Islet precursor cell (in vitro differentiated cells): ENCODE measurements around the gene BRIP1.
"Not testable (repeated sequence)": the region's sequence is repeated elsewhere in the genome, so short reads cannot be mapped to it uniquely, and the experiment has no call there.

Experiments
- DNase-seq: peaks from one replicate; pipeline ENCODE4 v3.0.0-alpha.2; 2018

Gene BRIP1

DNA sequence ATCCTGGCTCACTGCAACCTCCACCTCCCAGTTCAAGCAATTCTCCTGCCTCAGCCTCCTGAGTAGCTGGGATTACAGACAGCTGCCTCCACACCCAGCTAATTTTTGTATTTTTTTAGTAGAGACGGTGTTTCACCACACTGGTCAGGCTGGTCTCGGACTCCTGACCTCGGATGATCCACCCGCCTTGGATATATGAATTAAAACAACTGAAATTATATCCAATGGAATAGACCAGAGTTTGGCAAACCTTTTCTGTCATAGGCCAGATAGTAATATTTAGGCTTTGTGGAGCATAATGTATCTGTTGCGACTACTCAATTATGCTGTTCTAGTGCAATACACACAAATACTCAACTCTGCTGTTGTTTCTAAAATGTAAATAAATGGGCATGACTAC lies 178.5 kb downstream of the BRIP1 start:
- DNase-seq, result no peak

DNA sequence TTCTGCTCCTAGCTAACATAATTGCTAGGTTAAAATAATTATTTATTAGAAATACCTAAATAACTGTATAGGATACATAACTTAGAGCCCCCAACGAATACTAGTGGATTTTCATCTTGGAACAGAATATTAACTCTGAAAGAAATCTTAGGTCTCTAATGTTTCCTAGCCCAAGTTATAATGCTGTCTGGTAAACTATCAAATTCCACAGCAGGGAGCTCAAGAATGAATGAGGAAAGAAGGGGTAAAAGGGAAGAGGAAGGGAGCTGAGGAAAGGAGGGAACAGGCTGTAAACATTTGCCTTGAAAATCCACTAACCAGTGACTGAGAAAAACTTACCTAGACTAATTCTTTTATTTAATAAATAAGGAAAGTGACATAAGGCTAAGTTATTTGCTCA lies 179.2 kb downstream of the BRIP1 start:
- DNase-seq, result no peak

DNA sequence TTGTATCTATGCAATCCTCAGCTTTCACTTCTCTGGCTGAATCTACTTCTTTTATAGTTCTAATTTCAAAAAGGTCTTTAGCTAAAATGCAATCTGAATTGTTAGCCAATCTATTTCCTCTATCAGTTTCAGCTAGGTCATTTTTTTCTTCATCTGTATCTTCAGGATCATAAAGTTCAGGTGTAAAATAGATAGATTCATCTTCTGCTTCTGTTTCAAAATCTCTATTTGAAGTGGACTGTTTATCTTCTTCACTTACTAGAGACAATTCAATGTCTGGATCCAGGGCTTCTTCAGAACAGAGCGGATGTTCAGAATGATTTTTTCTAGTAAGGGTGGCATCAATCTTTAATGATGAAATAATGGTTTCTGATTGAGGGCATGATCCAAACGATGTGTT lies 179.9 kb downstream of the BRIP1 start:
- no peak for DNase-seq

DNA sequence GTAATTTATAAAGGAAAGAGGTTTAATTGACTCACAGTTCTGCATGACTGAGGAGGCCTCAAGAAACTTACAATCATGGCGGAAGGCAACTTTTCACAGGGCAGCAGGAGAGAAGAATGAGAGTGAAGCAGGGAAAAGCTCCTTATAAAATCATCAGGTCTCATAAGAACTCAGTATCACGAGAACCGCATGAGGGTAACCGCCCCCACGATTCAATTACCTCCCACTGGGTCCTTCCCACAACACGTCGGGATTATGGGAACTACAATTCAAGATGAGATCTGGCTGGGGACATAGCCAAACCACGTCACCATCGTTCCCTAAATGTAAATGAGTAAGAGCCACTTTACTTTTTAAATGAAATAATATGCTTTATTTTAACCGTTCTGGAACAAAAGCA lies 182.4 kb downstream of the BRIP1 start:
- DNase-seq, result no peak

DNA sequence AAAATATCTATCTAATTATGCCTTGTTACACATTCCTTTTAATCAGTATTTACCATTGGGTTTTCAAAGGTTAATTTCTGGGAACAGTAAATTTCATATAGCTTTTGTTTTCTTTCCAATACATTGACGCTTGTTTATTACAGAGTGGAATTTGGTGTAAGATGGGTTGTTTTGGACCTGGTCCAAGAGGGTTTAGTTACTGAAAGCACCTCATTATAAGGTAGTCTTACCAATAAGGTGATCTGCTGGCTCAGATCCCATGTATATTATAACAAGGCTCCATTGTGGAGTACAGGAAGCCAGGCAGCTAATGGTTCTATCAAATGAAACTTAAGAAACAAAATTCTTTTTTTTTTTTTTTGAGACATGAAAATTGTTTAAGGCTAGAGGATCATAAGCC lies 185.0 kb downstream of the BRIP1 start:
- DNase-seq, result no peak

DNA sequence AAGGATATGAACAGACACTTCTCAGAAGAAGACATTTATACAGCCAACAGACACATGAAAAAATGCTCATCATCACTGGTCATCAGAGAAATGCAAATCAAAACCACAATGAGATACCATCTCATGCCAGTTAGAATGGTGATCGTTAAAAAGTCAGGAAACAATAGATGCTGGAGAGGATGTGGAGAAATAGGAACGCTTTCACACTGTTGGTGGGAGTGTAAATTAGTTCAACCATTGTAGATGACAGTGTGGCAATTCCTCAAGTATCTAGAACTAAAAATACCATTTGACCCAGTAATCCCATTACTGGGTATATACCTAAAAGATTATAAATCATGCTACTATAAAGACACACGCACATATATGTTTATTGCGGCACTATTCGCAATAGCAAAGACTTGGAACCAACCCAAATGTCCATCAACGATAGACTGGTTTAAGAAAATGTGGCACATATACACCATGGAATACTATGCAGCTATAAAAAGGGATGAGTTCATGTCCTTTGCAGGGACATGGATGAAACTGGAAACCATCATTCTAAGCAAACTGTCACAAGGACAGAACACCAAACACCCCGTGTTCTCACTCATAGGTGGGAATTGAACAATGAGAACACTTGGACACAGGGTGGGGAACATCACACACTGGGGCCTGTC lies 186.0 kb downstream of the BRIP1 start:
- DNase-seq, result not testable (repeated sequence)

DNA sequence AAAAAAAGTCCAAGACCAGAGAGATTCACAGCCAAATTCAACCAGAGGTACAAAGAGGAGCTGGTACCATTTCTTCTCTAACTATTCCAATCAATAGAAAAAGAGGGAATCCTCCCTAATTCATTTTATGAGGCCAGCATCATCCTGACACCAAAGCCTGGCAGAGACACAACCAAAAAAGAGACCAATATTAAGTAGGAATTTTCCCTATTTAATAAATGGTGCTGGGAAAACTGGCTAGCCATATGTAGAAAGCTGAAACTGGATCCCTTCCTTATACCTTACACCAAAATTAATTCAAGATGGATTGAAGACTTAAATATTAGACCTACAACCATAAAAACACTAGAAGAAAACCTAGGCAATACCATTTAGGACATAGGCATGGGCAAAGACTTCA lies 186.8 kb downstream of the BRIP1 start:
- not testable (repeated sequence) for DNase-seq

DNA sequence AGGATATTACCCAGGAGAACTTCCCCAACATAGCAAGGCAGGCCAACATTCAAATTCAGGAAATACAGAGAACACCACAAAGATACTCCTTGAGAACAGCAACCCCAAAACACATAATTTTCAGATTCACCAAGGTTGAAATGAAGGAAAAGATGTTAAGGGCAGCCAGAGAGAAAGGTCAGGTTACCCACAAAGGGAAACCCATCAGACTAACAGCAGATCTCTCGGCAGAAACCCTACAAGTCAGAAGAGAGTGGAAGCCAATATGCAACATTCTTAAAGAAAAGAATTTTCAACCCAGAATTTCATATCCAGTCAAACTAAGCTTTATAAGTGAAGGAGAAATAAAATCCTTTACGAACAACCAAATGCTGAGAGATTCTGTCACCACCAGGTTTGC lies 188.7 kb downstream of the BRIP1 start:
- not testable (repeated sequence) for DNase-seq

DNA sequence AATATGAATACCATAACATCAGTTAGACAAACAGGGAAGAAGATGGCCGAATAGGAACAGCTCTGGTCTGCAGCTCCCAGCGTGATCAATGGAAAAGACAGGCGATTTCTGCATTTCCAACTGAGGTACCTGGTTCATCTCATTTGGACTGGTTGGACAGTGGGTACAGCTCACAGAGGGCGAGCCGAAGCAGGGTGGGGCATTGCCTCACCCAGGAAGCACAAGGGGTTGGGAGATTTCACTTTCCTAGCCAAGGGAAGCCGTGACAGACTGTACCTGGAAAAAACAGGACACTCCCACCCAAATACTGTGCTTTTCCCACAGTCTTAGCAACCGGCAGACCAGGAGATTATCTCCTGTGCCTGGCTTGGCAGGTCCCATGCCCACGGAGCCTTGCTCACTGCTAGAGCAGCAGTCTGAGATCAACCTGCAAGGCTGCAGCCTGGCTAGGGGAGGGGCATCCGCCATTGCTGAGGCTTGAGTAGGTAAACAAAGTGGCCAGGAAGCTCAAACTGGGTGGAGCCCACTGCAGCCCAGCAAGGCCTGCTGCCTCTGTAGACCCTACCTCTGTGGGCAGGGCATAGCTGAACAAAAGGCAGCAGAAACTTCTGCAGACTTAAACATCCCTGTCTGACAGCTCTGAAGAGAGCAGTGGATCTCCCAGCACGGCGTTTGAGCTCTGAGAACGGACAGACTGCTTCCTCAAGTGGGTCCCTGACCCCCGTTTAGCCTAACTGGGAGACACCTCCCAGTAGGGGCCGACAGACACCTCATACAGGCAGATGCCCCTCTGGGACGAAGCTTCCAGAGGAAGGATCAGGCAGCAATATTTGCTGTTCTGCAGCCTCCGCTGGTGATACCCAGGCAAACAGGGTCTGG lies 190.1 kb downstream of the BRIP1 start:
- DNase-seq, result not testable (repeated sequence)

DNA sequence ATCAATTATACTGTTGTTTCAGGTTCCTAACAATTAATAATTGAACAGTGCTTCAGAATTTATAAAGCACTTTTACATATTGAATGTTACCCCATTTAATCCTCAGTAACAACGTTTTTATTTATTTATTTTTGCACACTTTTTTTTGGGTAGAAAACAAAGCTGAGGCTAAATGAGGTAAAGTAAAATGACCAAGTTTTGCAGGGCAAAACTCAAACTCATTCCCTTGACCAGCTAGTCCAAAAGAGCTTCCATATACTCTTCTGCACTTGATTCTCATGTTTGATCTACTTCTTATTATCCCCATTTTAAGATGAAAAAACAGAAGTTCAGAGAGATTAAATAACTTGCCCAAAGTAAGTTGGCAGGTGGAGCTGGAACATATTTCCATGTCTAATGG lies 191.2 kb downstream of the BRIP1 start:
- DNase-seq, result no peak

DNA sequence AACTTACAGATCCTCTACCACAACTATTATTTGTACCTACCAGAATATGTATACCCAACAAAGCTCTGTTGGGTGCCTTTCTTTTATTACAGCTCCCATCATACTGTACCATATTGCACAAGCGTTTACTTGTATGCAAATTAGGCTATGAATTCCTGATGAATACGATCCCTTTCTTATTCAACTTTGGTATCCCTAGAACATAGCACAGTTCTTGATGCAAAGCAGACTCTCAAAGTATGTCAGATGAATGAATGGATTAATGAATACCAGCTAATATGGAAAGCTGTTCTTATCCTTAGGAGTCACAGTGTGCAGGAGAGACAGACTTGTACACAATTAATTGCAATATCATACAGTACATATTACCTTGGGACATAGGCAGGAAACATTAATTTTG lies 192.6 kb downstream of the BRIP1 start:
- DNase-seq, result no peak

DNA sequence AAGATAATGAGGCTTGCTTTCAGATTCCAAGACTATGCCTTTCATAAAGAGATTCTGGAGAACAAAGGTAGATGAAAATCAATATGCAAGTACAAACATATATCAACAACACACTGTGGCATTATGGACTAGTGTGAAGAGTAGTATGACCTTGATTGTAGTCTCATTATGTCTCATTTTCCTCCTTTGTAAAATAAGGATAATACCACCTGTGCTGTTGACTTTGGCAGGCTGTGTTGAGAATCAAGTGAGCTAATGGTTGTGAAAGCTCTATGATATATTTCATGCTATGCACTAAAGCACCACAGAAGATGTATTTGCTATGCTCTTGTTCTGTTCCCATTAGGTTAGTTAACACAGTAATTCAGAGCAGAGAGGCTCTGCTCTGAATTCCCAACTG lies 193.8 kb downstream of the BRIP1 start:
- no peak for DNase-seq

DNA sequence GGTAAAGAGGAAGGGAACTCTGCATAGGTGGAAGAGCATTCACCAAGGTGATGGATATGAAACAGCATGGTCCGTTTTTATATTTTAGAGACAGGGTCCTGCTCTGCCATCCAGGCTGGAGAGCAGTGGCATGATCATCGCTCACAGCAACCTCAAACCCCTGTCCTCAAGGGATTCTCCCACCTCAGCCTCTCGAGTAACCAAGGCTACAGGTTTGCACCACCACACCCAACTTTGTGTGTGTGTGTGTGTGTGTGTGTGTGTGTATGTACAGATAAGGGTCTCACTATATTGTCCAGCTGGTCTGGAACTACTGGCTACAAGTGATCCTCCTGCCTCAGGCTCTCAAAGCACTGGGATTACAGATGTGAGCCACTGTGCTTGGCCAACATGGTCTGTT lies 194.8 kb downstream of the BRIP1 start:
- no peak for DNase-seq

DNA sequence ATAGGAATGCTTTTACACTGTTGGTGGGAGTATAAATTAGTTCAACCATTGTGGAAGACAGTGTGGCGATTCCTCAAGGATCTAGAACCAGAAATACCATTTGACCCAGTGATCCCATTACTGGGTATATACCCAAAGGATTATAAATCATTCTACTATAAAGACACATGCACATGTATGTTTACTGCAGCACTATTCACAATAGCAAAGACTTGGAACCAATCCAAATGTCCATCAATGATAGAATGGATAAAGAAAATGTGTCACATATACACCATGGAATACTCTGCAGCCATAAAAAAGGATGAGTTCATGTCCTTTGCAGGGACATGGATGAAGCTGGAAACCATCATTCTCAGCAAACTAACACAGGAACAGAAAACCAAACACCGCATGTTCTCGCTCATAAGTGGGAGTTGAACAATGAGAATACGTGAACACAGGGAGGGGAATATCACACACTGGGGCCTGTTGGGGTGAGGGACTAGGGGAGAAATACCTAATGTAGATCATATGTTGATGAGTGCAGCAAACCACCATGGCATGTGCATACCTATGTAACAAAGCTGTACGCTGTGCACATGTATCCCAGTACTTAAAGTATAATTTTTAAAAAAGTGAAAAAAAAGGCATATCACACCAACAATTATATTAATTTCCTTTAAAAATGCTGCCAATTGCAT lies 196.8 kb downstream of the BRIP1 start:
- DNase-seq, result not testable (repeated sequence)

DNA sequence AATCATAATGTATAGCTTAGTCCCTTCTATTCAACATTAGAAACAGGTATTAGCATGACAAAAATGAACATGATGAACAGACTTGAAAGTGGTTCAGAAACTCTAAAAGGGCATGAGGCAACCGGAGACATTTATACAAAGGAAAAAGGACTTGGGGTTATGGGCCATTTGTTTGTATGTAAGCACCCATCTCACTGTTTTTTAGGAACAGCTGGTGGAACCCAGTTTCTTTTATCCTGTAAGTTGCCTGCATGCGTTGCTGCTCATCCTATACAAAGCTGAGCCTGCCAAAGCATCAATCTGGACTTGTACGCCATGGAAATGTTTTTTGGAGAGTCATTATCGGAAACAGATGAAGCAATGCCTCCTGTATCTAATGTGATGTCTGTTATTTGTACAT lies 200.0 kb downstream of the BRIP1 start:
- no peak for DNase-seq

DNA sequence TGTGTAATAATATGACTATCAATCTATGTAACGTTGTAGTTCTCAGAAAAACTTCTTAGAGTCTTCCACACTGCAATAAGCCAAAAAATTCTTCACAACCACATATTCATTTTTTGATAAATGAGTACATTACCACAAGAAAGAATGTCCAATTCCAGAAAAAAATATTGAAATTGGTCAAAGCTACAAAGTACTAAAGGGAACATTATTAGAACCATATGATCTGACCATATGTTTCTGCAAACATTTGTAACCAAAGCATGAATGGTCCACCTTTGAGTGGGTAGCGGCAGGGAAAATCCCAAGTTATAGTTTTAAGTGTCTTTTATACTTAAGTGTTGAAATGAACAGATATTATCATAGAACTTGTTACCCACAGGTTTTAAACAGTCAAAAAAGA lies 200.6 kb downstream of the BRIP1 start:
- no peak for DNase-seq

DNA sequence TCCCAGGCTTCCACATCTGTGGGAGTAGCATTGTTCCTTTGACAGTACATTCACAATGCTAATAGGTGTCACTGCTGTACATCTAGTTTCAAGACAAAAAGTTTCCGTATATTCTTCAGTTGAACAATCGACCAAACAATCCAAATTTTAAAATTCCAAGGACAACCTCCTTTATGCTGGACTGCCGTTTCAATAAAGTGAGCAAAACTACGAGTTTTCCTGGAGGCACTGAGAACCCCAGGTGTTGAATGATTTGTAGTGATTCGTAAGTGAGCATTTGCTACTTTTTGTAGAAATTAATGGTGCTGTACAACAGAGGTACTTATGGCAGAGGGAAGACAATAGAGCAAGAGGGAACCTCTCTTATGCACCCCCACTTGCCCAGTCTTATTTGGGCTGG lies 201.1 kb downstream of the BRIP1 start:
- DNase-seq, result no peak

DNA sequence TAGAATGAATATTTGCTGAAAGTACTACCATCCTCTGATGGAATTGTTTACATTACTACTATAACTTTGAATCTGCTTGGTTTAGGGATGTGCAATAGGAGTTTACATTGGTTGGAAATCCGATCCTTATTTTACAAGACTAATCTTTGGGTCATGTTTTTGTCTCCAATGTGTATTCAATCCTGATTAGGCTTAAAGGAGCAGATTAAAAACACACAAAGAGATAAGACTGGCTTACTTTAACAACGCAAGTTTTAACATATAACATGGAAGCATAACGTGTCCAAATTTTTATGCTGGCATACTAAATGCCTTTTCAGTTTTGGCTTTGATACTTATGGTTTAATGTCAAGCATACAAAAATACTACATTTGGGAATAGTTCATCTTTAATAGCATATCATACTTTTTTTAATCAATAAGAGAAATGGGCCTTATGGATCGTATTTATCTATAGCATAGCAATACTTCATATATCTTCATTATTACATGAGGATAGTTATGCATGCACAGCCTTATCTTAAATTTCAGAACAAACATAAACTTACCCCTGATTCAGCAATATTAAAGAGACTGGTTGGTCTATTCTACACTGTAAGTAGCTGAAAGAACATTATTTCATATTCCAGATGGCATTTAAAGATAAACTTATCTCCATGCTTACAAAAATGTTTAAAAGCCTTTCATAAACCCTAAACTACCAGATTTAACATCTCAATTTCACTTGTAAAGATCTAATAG lies 202.4 kb downstream of the BRIP1 start:
- DNase-seq, result no peak

DNA sequence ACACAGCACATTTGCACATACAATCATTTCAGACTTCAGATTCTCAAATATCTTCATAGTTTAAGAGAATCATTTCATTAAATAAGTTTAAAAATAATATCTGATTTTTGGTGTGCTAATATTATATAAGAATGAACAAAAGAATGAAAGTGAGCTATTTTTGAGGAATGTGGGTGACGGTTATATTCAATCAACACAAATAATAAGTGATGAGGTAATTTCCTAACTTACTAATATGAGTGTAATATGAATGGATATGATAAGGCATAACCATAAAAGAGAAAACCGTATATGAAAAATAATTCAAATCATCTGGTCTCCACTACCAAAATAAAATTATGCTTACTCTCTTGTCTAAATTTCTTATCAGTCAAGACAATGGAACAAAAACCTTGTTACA lies 203.9 kb downstream of the BRIP1 start:
- DNase-seq, result no peak

DNA sequence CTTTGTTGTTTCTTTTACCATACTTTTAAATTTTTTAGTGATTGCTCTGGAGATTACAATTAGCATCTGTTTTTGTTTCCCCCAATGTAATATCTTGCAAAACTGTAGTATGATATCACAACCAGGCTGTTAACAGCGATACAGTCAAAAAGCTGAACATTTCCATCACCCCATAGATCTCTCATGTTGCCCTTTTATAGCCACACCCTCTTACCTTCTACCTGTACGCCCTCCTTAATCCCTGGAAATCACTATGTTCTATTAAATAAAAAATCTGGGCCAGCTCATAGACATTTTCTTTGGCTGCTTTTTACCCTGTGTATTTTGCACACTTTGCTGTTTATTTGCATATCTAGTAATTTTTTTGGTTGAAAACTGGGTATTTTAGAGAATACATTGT lies 205.1 kb downstream of the BRIP1 start:
- DNase-seq, result no peak

DNA sequence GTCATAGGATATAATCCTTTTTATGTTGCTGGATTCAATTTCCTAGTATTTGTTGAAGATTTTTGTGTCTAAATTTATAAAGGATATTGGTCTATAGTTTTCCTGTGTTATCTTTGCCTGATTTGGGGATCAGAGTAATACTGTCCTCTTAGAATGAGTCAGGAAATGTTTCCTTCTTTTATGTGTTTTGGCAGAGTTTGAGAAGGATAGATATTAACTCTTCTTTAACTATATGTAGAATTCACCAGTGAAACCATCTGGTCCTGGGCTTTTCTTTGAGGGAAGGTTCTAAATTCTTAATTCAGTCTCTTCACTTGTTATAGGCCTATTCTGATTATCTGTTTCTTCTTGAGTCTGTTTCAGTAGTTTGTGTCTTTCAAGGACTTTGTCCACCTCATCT lies 206.0 kb downstream of the BRIP1 start:
- DNase-seq, result no peak

DNA sequence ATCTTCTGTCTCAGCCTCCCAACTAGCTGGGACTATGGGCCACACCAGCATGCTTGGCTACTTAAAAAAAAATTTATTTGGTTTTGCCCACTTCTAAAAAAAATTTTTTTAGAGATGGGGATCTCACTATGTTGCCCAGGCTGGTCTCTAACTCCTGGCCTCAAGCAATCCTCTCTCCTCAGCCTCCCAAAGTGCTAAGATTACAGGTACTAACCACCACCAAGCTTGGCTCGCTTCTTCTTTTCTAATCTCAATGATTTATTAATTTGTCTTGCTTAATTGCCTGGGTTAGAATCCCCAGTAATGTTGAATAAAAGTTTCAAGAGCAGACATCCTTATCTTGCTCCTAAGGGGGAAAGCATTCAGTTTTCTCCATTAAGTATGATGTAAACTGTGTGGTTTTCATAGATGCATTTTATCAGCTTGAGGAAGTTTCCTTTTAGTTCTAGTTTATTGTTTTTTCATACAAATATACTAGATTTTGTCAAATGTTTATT lies 206.6 kb downstream of the BRIP1 start:
- DNase-seq, result no peak

DNA sequence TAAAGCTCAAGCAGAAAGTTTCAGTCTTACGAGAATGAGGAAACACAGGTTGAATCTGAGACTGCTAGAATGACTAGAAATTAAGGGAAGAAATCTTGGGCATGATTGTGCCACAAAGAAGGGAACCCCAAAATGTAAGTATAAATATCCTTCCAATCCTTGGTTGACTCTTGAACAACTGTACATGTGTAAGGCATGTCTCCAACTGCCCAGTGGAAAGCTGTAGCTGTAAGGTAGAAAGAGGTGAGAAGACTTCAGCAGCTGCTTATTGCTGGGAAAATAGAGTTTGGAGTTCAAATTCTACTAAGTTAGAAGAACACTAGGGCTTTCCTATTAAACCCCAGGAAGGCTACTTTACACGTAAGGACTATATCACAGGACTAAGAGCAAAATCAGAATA lies 212.6 kb downstream of the BRIP1 start:
- no peak for DNase-seq
